ENCODE results near the gene CTCFL. TPM values are rescaled to one million over a fixed set of nuclear protein-coding genes. Genes with fewer than 3 reads are reported as not detected.

The CTCFL gene
- total and polyA plus RNA-seq, 2 donors (not counting 3 experiments of a cell fraction or from before 2014, with no cell fraction given): not detected

DNA sequence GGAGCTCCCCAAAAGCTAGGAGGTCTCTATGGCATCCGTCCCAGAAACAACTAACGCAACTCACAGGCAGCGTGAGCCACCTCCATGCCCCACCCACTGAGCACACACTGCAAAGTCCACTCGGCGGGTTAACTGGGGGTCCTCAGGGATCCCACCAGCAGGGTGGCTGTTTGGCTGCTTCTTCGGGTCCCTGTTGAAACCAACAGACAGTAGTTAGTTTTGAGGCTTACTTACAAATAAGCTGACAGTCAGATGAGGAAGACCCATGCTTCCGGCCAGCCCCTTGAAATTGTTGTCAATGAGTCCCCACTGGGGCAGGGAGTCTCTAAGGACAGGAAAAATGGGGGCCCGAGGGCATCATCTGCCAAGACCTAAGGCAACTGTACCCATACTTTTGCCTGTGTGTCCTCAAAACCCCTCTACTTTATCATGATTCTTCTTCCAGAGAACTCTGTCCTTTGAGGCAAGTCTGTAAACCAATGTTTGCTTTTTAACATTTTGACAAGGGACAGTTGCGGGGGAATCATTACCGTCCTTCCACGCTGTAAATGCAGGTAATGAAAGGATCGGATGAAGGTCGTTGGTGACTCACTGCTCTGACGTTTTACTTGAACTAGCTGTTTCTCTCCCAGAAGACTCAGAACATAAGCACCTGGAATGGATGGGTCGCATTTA, 33.8 kb upstream of the CTCFL start:
- DNase-seq (ENCODE audit: low read depth, low spot score): no peak
- Histone ChIP-seq H2AFZ (ENCODE audit: low read depth, low read length) (no peak overlapping the region), H3K9ac (replicated peaks; ENCODE audit: extremely low read depth, insufficient read depth, low read length) (no peak overlapping the region), H3K4me2 (ENCODE audit: insufficient read depth, low read length) (no peak overlapping the region), H3K9me1 (replicated peaks; ENCODE audit: control insufficient read depth, extremely low read depth, insufficient read depth, low read length) (no peaks in the 10 kb centered on the region), H3K79me2 (ENCODE audit: control insufficient read depth, insufficient read depth, low read length) (no peaks in the 10 kb centered on the region), H3K4me1 (ENCODE audit: control insufficient read depth, extremely low read depth, insufficient read depth, low read length) (no peaks in the 10 kb centered on the region), H3K4me3 (replicated peaks in 1 of 3; ENCODE audit: insufficient read depth in 1 of 3, low read depth in 1 of 3, low read length in 3 of 3) (no peak overlapping the region), H3K27me3 (ENCODE audit: control insufficient read depth in 2 of 2, insufficient read depth in 2 of 2, low read length in 2 of 2) (no peaks in the 10 kb centered on the region), H4K20me1 (replicated peaks; ENCODE audit: control insufficient read depth, extremely low read depth, insufficient read depth, low read length) (no peaks in the 10 kb centered on the region), H3K27ac (ENCODE audit: insufficient read depth, low read depth, low read length) (no peak overlapping the region), H3K9me3 (replicated peaks; ENCODE audit: control insufficient read depth, insufficient read depth, low read length) (no peaks in the 10 kb centered on the region), H3K36me3 (ENCODE audit: control insufficient read depth in 2 of 2, extremely low read depth in 1 of 2, insufficient read depth in 2 of 2, low read length in 2 of 2) (no peaks in the 10 kb centered on the region)
- FAIRE-seq: no peak
- dilution Hi-C loops (cut with MboI; ENCODE audit: extremely low pct_ligation_motif_present, low sequenced_read_pairs) (no loop called here), intact Hi-C loops (cut with micrococcal nuclease) (no loop called here)
- CTCF ChIA-PET: no interaction called here
- TF ChIP-seq, protein P1, sequence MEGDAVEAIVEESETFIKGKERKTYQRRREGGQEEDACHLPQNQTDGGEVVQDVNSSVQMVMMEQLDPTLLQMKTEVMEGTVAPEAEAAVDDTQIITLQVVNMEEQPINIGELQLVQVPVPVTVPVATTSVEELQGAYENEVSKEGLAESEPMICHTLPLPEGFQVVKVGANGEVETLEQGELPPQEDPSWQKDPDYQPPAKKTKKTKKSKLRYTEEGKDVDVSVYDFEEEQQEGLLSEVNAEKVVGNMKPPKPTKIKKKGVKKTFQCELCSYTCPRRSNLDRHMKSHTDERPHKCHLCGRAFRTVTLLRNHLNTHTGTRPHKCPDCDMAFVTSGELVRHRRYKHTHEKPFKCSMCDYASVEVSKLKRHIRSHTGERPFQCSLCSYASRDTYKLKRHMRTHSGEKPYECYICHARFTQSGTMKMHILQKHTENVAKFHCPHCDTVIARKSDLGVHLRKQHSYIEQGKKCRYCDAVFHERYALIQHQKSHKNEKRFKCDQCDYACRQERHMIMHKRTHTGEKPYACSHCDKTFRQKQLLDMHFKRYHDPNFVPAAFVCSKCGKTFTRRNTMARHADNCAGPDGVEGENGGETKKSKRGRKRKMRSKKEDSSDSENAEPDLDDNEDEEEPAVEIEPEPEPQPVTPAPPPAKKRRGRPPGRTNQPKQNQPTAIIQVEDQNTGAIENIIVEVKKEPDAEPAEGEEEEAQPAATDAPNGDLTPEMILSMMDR (IDR thresholded peaks at IDR 0.05; ENCODE audit: extremely low read depth in 1 of 2, insufficient read depth in 1 of 2, low read depth in 1 of 2, low read length in 2 of 2): no peak
- TF ChIP-seq JUN (IDR thresholded peaks at IDR 0.05; ENCODE audit: borderline replicate concordance, insufficient read depth, insufficient read length, low read depth) (no peak), EZH2 (IDR thresholded peaks at IDR 0.05; ENCODE audit: borderline replicate concordance, low read depth, low read length, severe bottlenecking) (no peak), MYC (IDR thresholded peaks at IDR 0.05; ENCODE audit: low read depth, low read length) (no peak), POLR2AphosphoS5 (IDR thresholded peaks at IDR 0.05; ENCODE audit: insufficient read depth, low read depth, low read length) (no peak), FOS (IDR thresholded peaks at IDR 0.05; ENCODE audit: borderline replicate concordance, insufficient read depth, low read length) (no peak), GATA2 (IDR thresholded peaks at IDR 0.05; ENCODE audit: insufficient read depth, insufficient read length, low read depth, low read length) (no peak), POLR2A (IDR thresholded peaks at IDR 0.05; ENCODE audit: low read depth, low read length) (no peak)
- TF ChIP-seq, protein P2, sequence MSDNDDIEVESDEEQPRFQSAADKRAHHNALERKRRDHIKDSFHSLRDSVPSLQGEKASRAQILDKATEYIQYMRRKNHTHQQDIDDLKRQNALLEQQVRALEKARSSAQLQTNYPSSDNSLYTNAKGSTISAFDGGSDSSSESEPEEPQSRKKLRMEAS (IDR thresholded peaks at IDR 0.05; ENCODE audit: insufficient read depth, insufficient read length): no peak
- no TSS peak for BruUV-seq (replicated peaks)
- POLR2A ChIA-PET: no interaction called here

All from endothelial cell of umbilical vein (primary cell).